AML-193 (cell line): ENCODE data around the gene KANSL1.
"Not testable (repeated sequence)": the region's sequence is repeated elsewhere in the genome, so short reads cannot be mapped to it uniquely, and the experiment has no call there.

Experiments used
- DNase-seq, 2 experiments: peaks; one replicate each; lab custom pipeline; 2025; lab: John Stamatoyannopoulos, UW

The KANSL1 gene

DNA sequence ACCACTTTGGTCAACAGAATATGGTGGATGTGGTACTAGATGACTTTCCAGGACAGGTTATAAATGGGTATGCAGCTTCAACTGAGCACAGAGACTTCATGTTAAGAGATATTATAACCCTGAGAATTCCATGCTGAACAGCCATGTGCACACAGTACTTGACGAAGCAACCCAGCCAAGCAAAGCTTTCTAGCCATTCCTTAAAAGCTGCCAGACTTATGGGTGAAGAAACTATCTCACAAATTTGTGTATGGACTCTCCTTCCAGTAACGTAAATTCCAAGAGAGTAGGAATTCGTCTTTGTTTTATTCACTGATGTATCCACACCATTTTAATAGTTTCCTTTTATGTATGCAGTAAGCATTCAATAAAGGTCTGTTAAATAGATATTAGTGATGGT, 76.1 kb downstream of the KANSL1 start:
- no peak for DNase-seq

DNA sequence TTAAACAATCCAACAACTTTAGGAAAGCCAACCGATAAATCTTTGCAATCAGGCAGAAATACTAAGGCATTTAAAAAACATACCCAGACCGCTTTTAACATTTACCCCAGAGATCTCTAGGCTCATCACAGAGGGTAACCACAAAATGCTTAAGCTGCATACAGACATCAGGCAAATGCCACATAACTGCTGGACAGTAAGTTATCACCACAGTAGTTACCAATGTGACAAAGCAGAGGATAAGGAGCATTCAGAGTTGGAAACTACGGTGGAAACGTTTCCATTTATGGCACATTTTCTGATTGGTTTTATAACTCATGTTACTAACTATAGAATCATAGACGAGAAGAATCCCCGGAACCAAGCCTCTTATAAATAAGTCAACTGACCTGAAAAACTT, 77.5 kb downstream of the KANSL1 start:
- DNase-seq: no peak

DNA sequence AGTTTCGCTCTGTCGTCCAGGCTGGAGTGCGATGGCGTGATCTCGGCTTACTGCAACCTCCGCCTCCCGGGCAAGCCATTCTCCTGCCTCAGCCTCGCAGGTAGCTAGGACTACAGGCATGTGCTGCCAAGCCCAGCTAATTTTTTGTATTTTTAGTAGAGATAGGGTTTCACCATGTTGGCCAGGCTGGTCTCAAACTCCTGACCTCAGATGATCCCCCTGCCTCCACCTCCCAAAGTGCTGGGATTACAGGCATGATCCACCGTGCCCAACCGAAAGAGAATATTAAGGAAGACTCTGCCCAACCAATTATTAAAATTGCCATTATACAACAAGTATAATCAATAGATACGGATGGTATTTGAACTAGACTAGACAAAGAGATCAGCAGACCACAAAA, 82.0 kb downstream of the KANSL1 start:
- not testable (repeated sequence) for DNase-seq

DNA sequence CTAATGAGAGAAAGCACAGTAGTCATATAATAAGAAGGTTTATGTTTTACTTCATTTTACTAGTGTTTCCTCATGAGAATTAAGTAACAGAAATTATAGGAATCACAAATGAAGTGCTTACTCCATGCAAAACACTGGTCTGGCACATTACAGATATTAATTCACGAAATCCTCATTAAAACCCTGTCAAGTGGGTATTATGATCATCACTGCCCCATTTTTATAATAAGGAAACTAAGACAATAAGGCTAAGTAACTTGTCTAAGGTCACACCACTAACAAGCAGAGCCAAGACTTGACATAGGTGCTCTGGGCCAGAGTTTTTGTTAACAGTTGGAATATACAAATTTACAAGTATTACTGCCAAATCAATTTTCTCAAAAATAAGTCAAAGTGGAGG, 83.0 kb downstream of the KANSL1 start:
- no peak for DNase-seq

DNA sequence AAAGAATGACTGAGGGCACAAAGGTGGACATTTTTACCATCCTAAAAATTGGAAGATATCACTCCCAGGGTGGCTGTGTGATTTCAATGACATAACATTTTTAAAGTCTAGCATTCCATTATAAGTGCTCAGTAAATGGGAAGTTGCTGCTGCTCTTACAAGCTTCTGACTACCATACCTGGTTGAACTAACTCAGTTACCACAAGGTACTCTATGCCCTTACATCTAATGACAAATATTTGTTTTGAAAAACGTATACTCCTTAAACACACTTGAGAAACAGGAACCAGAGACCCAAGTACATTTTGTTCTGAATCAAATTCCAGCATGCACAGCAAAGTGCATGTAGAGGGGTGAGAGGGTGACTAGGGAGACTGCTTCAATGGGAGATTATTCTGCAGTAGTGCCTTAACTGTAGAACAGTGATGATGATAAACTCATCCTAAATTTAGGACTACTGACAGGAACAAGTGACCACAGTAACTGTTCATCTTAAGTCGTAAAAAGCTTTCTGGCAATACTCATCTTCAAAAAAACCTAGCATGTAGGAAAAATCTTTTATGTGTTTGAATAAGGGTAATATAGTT, 83.5 kb downstream of the KANSL1 start:
- no peak for DNase-seq

DNA sequence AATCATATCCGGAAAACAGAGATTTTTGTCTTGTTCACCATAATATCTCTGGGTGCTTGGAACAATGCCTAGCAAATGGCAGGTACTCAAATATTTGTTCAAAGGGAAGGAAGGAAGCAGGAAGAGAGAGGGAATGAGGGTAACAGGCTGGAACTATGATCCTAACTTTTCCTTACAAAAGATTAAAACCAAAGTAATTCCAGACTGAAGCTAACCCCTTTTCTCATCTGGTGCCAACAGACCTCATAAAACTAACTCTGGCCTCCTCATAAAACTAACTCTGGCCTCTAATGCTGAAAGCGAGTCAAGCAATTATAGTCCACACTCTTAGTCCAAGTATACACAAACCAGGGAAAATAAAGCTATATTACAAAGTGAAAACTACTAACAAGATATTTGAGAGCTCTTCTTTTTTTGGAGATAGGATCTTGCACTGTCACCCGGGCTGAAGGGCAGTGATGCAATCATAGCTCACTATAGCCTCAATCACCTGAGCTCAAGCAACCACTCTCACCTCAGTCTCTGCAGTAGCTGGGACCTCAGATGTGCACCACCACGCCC, 84.6 kb downstream of the KANSL1 start:
- no peak for DNase-seq

DNA sequence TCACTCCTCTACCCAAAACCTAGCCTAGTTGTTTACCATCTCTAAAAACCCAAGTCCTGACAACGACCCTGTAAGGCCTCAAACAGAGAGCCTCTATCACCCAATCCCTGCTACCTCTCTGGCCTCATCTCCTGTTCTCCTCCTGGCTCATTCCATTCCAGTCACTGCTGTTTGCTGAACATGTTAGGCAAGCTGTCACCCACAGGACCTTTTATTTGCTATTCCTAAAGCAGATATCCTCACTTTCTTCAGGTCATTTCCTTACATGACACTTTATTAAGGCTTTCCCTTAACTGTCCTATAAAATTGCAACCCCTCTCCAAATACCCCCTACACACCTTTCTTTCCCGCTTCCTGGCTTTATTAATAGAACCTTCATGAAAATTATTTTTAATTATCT, 85.1 kb downstream of the KANSL1 start:
- no peak for DNase-seq

DNA sequence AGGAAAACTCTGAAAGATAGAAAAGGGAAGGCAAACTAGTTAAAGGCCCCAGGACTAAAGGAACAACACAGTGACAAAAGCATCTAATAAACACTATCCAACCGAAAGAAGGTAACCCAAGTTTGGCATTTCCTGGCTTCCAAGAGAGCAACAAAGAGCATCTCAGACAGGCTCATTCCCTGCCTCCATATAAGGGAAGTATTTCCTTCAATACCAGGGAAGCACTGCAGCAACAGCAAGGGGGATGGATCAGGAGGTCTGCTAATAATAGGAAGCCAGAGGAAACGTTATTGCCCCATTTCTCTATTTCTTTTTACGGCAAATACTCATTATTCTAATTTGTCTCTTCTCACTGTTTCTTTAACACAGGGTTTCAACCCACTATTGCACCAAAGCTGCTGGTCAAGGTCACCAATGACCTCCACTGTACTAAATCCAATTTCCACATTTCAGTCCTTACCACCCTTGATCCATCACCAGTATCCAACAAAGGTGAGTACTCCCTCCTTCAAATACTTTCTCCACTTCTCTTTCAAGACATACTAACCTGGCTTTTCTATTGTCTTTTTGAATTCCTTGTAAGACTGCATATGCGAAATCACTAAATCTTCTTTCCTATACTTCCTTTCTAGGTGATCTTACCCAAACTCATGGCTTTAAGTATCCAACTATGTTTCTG, 86.1 kb downstream of the KANSL1 start:
- DNase-seq: no peak

DNA sequence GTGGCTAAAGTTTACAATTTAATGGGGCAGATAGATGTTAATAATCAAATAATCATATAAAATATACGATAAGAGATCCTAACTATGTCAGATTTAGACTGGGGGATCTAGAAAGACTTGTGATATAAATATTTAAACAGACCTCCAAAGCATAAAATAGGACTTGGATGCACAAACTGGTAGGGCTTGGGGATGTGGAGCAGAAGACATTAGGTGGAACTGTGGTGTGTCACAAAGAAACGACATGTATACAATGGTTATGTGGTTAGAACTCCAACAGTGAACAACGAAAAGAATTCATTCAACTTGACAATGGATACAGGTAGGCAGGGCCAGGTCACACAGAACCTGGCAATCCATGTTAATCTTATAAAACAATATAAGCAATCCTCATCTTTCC, 90.4 kb downstream of the KANSL1 start:
- DNase-seq: not testable (repeated sequence)

DNA sequence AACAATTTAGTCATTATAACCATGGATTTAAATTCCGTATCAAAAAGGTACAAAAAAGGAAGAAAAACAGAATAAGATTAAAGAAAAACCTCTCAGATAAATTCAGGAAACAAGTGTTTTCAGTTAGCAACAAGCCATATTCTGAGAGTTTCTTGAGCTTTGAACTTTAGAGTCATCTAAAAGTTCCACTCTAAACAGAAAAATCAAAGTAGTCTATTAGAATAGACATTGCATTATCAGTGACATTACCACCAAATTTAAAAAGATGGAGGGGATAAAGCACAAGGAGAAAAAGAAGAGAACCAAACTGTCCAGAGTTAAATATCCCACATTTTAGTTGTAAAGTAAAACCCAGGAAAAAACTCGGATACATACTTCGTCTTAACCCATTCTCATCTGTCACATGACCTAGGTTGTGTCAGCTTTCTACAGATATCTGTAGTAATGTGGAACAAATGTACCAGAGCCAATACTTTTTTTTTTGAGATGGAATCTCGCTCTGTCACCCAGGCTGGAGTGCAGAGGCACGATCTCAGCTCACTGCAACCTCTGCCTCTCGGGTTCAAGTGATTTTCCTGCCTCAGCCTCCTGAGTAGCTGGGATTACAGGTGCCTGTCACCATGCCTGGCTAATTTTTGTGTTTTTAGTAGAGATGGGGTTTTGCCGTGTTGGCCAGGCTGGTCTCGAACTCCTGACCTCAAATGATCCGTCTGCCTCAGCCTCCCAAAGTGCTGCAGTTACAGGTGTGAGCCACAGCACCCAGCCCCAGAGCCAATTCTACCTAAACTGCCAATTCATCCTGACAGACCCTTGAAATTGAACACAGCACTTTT, 91.2 kb downstream of the KANSL1 start:
- DNase-seq: not testable (repeated sequence)

DNA sequence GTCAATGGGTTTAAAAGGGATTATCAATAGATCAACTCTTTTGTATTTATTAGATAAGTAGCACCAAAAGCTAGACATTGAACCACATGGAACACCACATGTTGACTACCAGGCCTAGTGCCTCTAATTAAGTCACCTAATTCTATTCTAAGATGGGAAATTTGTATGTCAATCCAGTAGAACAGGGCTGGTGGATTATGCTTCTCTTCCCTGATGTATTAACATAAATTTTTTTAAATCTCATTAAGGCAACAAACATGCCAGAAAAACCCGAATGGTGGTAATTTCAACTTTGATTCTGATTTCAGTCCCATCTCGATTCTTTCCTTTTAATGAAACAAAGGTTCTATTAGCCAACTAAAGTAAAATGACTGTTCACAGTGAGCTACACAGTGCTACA, 92.6 kb downstream of the KANSL1 start:
- DNase-seq: no peak

DNA sequence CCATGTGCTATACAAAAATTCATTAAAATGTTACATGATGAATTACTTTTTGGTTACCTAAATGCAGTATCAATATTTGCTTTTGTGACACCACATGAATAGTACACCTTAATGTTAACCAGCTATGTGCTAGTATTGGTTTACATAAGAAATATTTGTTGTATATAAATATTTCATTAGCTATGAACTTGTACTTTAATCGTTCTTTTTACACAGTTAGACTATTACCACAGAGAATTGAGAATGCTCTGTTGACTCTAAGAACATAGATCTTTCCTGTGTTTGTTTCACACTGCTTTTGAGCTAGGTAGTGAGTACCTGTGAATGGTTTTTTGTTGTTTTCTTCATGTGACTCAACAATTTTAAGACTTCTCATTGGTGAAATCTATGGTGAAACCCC, 93.4 kb downstream of the KANSL1 start:
- no peak for DNase-seq

DNA sequence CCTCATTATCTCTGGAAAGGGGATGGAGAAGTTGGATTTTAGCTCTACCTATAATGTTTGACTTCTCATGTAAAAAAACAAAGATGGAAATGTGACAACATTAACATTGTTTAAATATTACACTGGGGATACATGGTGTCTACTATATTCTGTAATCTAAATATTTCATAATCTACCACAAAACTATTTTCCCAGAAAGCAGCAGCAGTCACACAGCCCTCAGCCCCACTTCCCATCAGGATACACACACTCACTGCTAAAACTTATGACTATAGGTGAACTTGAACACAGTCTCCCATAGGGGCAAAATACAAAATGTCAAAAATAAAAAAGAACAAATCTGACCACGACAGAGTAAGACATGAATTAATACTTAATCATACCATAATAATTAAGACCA, 95.7 kb downstream of the KANSL1 start:
- DNase-seq: peak; percentile 19 to 45

DNA sequence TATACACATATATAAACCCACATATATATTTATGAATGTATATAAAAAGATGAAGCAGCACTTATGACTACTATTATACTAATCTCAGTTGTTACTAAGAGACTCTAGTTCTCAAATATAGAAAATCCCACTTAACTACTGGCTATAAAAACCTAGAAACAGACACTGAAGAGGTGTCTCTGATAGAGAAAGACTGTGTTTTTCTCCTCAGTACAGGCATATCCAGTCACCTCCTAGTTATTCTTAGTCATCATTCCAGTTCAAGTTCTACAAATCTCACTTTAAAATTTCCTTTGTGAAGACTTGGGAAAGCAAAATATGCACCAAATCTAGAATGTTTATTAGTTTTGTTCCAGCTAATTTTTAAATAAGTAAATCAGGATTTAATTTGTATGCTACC, 100.2 kb downstream of the KANSL1 start:
- no peak for DNase-seq

DNA sequence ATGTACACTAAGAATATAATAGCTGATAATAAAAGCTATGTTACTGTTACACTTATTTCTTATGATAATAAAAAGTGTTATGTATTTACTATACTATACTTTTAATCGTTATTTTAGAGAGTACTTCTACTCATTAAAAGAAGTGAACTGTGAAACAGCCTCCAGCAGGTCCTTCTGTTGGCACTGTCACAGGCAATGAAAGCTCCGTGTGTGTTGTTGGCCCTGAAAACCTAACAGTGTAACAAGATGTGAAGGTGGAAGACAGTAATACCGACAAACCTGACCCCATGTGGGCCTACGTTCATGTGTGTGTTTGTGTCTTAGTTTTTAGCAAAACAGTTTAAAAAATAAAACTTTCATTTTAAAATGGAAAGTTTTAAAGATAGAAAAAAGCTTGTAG, 102.4 kb downstream of the KANSL1 start:
- no peak for DNase-seq

DNA sequence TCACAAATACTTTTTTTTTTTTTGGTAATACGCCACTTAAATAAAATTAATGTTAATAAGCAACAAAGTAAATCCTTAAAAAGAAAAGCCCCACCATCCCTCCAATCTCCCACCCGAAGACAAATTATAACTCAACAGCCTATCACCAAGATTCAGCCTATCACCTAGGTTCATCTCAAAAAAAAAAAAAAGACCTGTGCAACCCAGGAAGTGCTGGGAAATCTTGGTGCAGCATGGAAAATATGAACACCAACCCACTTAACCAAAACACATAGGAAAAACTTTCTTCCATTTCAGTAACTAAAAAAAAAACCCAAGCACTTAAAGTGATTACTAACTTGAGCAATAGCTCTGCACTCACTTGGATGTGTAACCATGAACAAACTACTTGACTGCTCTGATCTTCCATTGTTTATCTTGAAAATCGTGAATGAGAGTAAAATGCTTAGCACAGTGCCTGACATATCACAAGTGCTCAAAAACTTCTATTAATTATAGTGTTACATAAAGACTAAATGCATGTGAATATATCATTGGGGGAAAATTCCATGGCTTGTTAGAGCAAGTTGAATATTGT, 103.8 kb downstream of the KANSL1 start:
- no peak for DNase-seq

DNA sequence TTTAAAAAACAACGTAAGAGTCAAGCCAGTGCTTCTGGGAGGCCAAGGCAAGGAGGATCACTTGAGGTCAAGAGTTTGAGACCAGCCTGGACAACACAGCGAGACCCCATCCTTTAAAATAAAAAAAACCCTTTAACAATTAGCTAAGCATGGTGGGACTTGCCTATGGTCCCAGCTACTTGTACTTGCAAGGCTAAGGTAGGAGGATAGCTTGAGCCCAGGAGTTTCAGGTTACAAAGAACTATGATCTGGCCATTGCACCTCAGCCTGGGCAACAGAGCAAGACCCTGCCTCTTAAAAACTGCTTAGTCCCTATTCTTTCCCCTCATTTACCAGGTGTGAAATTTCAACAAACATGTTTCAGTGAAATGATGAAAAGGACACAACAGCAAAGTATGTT, 104.6 kb downstream of the KANSL1 start:
- no peak for DNase-seq

DNA sequence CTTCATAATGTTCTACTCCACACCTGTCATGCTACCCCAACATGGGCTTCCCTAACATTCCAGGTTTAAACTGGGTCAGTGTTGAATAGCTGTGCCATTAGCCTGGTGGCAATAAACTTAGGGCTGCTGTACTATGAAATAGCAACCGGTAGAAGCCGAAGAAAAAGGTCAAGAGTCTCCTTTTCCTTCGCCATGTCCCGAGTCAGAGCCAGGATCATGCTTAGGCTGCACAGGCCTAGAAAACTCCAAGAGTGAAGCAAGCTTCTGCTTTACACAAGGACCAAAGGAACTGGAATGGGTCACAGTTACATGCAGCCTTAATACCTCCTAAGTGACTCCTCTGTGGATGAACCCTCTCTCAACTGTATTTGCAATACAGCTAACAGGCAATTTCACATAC, 105.4 kb downstream of the KANSL1 start:
- not testable (repeated sequence) for DNase-seq

DNA sequence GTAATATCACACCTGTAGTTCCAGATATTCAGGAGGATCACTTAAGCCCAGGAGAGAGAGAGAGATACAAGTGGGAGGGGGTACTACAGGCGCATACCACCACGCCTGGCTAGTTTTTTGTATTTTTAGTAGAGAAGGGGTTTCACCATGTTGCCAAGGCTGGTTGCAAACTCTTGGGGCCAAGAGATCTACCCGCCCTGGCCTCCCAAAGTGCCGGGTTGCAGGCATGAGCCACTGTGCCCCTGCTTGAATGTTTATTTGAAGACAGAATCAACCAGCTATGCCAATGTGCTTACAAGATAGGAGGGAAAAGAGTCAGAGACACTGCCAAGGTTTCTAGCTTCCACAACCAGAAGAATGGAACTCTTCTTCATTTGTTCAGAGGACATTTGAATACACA, 106.4 kb downstream of the KANSL1 start:
- DNase-seq: no peak

DNA sequence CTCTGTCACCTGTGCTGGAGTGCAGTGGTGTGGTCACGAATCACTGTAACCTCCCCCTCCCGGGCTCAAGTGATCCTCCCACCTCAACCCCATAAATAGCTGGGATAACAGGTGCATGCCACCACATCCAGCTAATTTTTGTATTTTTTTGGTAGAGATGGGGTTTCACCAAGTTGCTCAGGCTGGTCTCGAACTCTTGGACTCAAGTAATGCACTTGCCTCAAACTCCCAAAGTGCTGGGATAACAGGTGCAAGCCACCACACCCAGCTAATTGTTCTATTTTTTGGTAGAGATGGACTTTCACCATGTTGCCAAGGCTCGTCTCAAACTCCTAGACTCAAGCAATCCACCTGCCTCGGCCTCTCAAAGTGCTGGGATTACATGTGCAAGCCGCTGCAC, 107.7 kb downstream of the KANSL1 start:
- no peak for DNase-seq

DNA sequence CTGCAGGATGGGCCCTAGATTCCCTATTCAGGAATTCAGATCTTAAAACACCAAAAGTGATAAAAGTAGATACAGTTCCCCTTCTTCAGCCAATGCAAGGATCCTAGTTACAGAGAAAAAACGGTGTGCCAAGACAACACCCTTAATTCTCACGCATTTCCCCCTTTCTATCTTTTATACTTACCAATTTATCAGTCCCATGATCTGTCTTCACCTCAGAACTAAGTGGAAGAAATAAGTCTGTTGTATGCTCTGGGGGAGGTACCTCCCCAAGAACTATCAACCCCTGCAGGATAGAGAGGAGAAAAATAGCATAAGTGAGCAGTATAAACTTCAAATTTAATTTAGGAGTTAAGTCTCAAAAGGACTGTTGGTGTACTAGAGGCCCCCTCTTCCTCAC, 111.0 kb downstream of the KANSL1 start:
- no peak for DNase-seq

DNA sequence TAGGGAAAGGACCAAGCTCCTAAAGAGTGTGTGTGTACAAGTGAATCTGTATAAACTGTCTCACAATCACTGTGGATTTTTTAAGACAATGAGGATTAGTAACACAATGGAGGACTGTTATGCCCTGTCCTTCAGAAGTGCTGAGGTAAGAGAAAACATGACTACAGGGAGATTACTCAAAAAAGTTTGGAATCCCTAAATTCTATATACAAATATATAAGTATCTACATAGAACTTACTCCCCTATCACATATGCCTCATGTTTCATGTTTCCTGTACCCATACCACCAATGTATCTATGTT, 112.3 kb downstream of the KANSL1 start:
- no peak for DNase-seq
